Upper lobe of left lung (tissue), 6 donors: ENCODE data around the gene GATAD2B. TPM values are rescaled to one million over a fixed set of nuclear protein-coding genes. Genes with fewer than 3 reads are reported as not detected.

Source experiments
- ATAC-seq, 2 donors: fragments of 200-7000 bp; cut with Tn5 transposase; one replicate each; pipeline ENCODE4 v1.9.1; 2022; ENCODE audit warnings: mild to moderate bottlenecking in 2 of 2, moderate library complexity in 2 of 2; ENCODE audit not compliant: low FRiP score in 2 of 2
- DNase-seq, 2 donors: peaks; one replicate each; pipeline ENCODE4 v3.0.0-alpha.2; 2019 to 2020
- H3K27ac ChIP-seq, 4 donors: fragments of 200-600 bp; sonication (generic); one replicate each; pipeline ENCODE4 v1.5.1; 2016 to 2019
- H3K27me3 ChIP-seq, 4 donors: fragments of 200-600 bp; sonication (generic); one replicate each; pipeline ENCODE4 v1.5.1; 2017 to 2019
- H3K36me3 ChIP-seq, 4 donors: fragments of 200-600 bp; sonication (generic); one replicate each; pipeline ENCODE4 v1.5.1; 2016 to 2019
- H3K4me1 ChIP-seq, 4 donors: fragments of 200-600 bp; sonication (generic); one replicate each; pipeline ENCODE4 v1.5.1; 2018 to 2019
- H3K4me3 ChIP-seq, 4 donors: fragments of 200-600 bp; sonication (generic); one replicate each; pipeline ENCODE4 v1.5.1; 2017 to 2019; ENCODE audit warnings: mild to moderate bottlenecking in 2 of 4, moderate library complexity in 1 of 4
- H3K9me3 ChIP-seq, 4 donors: fragments of 200-600 bp; sonication (generic); one replicate each; pipeline ENCODE4 v1.5.1; 2018 to 2019
- CTCF ChIP-seq, 6 experiments: fragments of 450-650 bp in 4 of 6; fragments of 200-600 bp in 2 of 6; sonication (generic) in 2 of 6; IDR thresholded peaks; one replicate each; pipeline ENCODE4 v1.5.1; 2016 to 2019; ENCODE audit warnings: antibody characterized with exemption in 6 of 6
- EP300 ChIP-seq, 4 donors: sonication (generic); formaldehyde crosslinking; IDR thresholded peaks; one replicate each; pipeline ENCODE4 v1.5.1; 2017; ENCODE audit warnings: antibody characterized with exemption in 4 of 4, control low read depth in 2 of 4
- POLR2A ChIP-seq, 4 donors: fragments of 450-650 bp; IDR thresholded peaks; one replicate each; pipeline ENCODE4 v1.5.1; 2016 to 2017; ENCODE audit warnings: antibody characterized with exemption in 4 of 4, mild to moderate bottlenecking in 2 of 4
- POLR2AphosphoS5 ChIP-seq, 2 donors: sonication (generic); formaldehyde crosslinking; IDR thresholded peaks; one replicate each; pipeline ENCODE4 v1.5.1; 2017; ENCODE audit warnings: antibody characterized with exemption in 2 of 2
- WGBS, 2 donors: methylation state at CpG; one replicate each; pipeline ENCODE4 v1.1.5; 2017 to 2018; 5-methylcytosine and 5-hydroxymethylcytosine counted together
- total RNA-seq, 6 donors: library from RNA; depleted of rRNA in 4 of 6; stranded (reverse); fragments of >200 nt in 4 of 6; gene quantifications; one replicate each; pipeline versions ENCODE4 v1.1.0 to v1.2.1, GENCODE V29; 2016 to 2021
- donor health status: DM: no; HTN: no; CAD: no; lungs with moderate emphysema.
- donor health status: DM: no; HTN: yes; CAD: no; lungs with severe emphysema.

Gene GATAD2B
- total RNA-seq, 6 donors from 2014 or later, result 16.0 to 50.3 (median 37.8) TPM

DNA sequence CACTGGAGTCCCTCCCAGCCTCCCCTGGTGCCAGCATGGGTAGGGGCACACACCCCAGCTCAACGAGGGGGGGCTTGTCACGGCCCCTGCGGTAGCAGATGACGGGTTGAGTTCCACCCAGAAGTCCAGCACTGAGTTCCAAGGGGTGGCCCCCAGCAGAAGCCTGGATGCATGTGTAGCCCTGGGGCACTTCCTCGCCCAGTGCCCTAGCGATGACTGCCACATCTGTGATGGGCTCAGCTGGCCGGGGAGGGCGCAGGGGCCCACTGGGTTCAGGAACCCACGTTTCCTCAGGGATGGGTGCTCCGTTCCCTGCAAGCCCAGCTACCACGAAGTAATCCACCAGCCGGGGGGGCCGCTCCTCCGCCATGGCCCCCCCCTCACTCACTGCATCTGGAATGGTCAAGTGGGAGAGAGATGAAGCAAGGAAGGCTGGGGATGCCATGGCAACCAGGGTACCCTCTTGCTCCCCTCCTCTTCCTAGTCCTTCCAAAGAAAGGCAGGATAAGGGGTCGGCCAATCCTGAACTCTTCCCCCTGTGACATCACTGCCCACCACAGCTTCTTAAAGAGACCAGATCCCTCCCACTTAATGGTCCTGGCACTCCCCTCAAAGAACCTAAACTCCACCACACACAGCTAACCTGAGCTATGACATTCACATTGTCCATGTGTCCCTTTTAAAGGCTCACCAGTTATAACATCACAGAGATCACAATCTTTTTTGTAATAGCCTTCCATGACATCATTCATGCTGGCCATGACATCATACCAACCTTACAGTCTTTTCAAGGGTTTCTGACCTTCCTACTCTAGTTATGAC, 21.4 kb upstream of the GATAD2B start:
- WGBS, 2 donors, result 75 to 84% methylated on average over 11 to 15 of the region's 15 CpGs
- no peak for TF ChIP-seq POLR2AphosphoS5 (IDR thresholded peaks at IDR 0.05)
- TF ChIP-seq EP300 (IDR thresholded peaks at IDR 0.05), result no peak
- TF ChIP-seq CTCF (IDR thresholded peaks at IDR 0.05), result no peak
- TF ChIP-seq POLR2A (IDR thresholded peaks at IDR 0.05), result no peak
- H3K27ac ChIP-seq, result peak overlapping the region; percentile 98 to 100 (median 98)
- ATAC-seq, result no peak
- no peaks in the 10 kb centered on the region for H3K27me3 ChIP-seq
- peak overlapping the region in 3 of 4 donors; percentile 97 to 99 (median 98) for H3K4me3 ChIP-seq
- H3K9me3 ChIP-seq, result no peaks in the 10 kb centered on the region
- peaks cover 10 to 68% (median 49%) of the 10 kb centered on the region in 4 donors for H3K36me3 ChIP-seq
- H3K4me1 ChIP-seq, result peaks cover 22 to 31% (median 28%) of the 10 kb centered on the region in 4 donors
- DNase-seq, result peak in 1 of 2 donors; percentile 77

- TF ChIP-seq EP300 (IDR thresholded peaks at IDR 0.05) (no peak), CTCF (IDR thresholded peaks at IDR 0.05) (no peak), POLR2AphosphoS5 (IDR thresholded peaks at IDR 0.05) (no peak), POLR2A (IDR thresholded peaks at IDR 0.05) (no peak)
- H3K27me3 ChIP-seq, result no peaks in the 10 kb centered on the region
- no peaks in the 10 kb centered on the region for H3K9me3 ChIP-seq
- WGBS, 2 donors, result 33 to 84% methylated on average over 1 to 11 of the region's 11 CpGs
- H3K36me3 ChIP-seq, result peaks cover 10 to 68% (median 46%) of the 10 kb centered on the region in 4 donors
- DNase-seq (peak in 1 of 2 donors; percentile 63), ATAC-seq (no peak)
- H3K27ac ChIP-seq, result peak overlapping the region in 1 of 4 donors; percentile 3
- no peak overlapping the region for H3K4me3 ChIP-seq
- peaks cover 22 to 31% (median 28%) of the 10 kb centered on the region in 4 donors for H3K4me1 ChIP-seq
Observed at GRCh38 chr1:153942766-153943549, 20.2 kb upstream of the GATAD2B start.

DNA sequence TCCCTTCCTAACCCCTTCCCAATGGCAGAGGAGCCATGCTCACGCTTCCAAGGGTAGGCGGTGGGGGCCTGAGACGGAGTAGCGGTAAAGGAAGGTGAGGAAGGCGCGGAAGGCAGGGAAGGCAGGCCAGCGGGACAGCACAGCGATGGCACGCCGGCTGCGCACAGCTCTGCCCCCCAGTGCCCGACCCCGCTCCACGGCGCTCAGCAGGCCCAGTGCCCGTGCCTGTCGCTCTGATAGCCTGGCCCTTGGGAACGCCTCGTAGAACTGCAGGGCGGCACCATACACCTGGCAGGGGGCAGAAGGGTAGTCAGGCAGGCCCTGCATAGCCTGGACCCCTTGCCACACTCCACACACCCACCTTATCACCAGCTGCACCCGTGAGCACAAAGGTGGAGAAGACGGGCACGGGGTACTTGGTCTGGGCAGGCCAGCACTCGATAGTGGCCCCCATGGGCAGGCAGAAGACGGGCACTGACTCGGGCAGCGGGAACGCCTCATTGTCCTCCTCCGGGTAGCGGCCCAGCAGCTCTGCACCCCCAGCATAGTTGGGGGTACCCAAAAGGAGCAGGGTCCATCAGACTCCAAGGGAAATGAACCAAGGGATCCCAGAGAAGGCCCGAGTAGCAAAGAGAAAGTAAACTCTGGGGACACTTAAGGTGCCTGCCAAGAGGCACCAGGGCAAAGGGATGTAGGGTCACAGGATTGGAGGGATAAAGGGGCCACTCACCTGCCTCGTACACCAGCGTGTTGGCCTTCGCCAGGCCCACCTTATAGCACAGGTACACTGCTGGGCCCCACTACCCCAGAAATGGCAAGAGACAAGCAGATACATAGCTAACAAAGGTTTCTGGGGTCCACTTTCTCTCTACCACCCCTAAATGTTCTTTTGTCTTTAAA, 19.3 kb upstream of the GATAD2B start:
- TF ChIP-seq EP300 (IDR thresholded peaks at IDR 0.05) (no peak), CTCF (IDR thresholded peaks at IDR 0.05) (no peak), POLR2A (IDR thresholded peaks at IDR 0.05) (no peak), POLR2AphosphoS5 (IDR thresholded peaks at IDR 0.05) (no peak)
- Histone ChIP-seq H3K27me3 (no peaks in the 10 kb centered on the region), H3K4me3 (no peak overlapping the region), H3K9me3 (no peaks in the 10 kb centered on the region), H3K4me1 (peaks cover 20 to 28% (median 23%) of the 10 kb centered on the region in 4 donors), H3K36me3 (peaks cover 13 to 71% (median 49%) of the 10 kb centered on the region in 4 donors), H3K27ac (peak overlapping the region in 1 of 4 donors; percentile 7)
- WGBS, 2 donors, result 93 to 95% methylated on average over 30 to 31 of the region's 34 CpGs
- DNase-seq, result peak in 1 of 2 donors; percentile 71
- ATAC-seq, result no peak

- no peak overlapping the region for H3K27ac ChIP-seq
- no peak for ATAC-seq
- H3K4me1 ChIP-seq, result peaks cover 15 to 22% (median 18%) of the 10 kb centered on the region in 4 donors
- no peak for TF ChIP-seq POLR2AphosphoS5 (IDR thresholded peaks at IDR 0.05)
- TF ChIP-seq CTCF (IDR thresholded peaks at IDR 0.05), result no peak
- TF ChIP-seq EP300 (IDR thresholded peaks at IDR 0.05), result no peak
- TF ChIP-seq POLR2A (IDR thresholded peaks at IDR 0.05), result no peak
- DNase-seq, result peak in 1 of 2 donors; percentile 52
- H3K9me3 ChIP-seq, result no peaks in the 10 kb centered on the region
- peaks cover 26 to 80% (median 62%) of the 10 kb centered on the region in 4 donors for H3K36me3 ChIP-seq
- 96 to 99% methylated on average over 8 of the region's 8 CpGs for WGBS, 2 donors
- no peaks in the 10 kb centered on the region for H3K27me3 ChIP-seq
- H3K4me3 ChIP-seq, result no peak overlapping the region
Observed at GRCh38 chr1:153940756-153941155, 18.0 kb upstream of the GATAD2B start.
